ENCODE data around the gene SLC41A3. TPM values are rescaled to one million over a fixed set of nuclear protein-coding genes. Genes with fewer than 3 reads are reported as not detected.

The SLC41A3 gene
- total and polyA plus RNA-seq, 11 donors = 20.9 to 60.1 (median 46.4) TPM

- no peak for TF ChIP-seq CTCF (IDR thresholded peaks at IDR 0.05)
- TF ChIP-seq POLR2A (IDR thresholded peaks at IDR 0.05) = no peak
- WGBS, 4 donors = 88 to 96% (median 93%) methylated on average over 9 of the region's 9 CpGs
- ATAC-seq (no peak), DNase-seq (peak in 1 of 5 donors; percentile 39)
- Histone ChIP-seq H3K27me3 (no peaks in the 10 kb centered on the region), H3K36me3 (peaks cover 0 to 5% (median 0%) of the 10 kb centered on the region in 9 donors), H3K4me3 (no peak overlapping the region), H3K9me3 (no peaks in the 10 kb centered on the region), H3K27ac (no peak overlapping the region), H3K4me1 (no peaks in the 10 kb centered on the region)
- intact Hi-C loops (cut with DNase I) = no loop called here
These were observed 41.0 kb upstream of the SLC41A3 start for GRCh38 chr3:126124896-126125295.

GRCh38 chr3:126124148-126124868 lies 40.4 kb upstream of the SLC41A3 start:
- Histone ChIP-seq H3K36me3 (peaks cover 0 to 1% (median 0%) of the 10 kb centered on the region in 9 donors), H3K27me3 (no peaks in the 10 kb centered on the region), H3K4me3 (no peak overlapping the region), H3K4me1 (no peaks in the 10 kb centered on the region), H3K9me3 (no peaks in the 10 kb centered on the region), H3K27ac (no peak overlapping the region)
- DNase-seq = peak in 2 of 5 donors; percentile 9 to 27
- intact Hi-C loops (cut with DNase I) = no loop called here
- WGBS, 4 donors = 66 to 74% (median 71%) methylated on average over 7 to 10 of the region's 10 CpGs
- no peak for ATAC-seq
- TF ChIP-seq CTCF (IDR thresholded peaks at IDR 0.05) (no peak), POLR2A (IDR thresholded peaks at IDR 0.05) (no peak)

GRCh38 chr3:126121632-126122031 lies 37.7 kb upstream of the SLC41A3 start:
- no peaks in the 10 kb centered on the region for H3K9me3 ChIP-seq
- no peak for TF ChIP-seq POLR2A (IDR thresholded peaks at IDR 0.05)
- no peak for TF ChIP-seq CTCF (IDR thresholded peaks at IDR 0.05)
- WGBS, 4 donors = 73 to 90% (median 82%) methylated on average over 4 of the region's 4 CpGs
- peaks cover 0 to 7% (median 0%) of the 10 kb centered on the region in 9 donors for H3K36me3 ChIP-seq
- H3K4me1 ChIP-seq = no peaks in the 10 kb centered on the region
- ATAC-seq (no peak), DNase-seq (peak in 1 of 5 donors; percentile 25)
- intact Hi-C loops (cut with DNase I) = no loop called here
- no peak overlapping the region for H3K4me3 ChIP-seq
- no peaks in the 10 kb centered on the region for H3K27me3 ChIP-seq
- H3K27ac ChIP-seq = no peak overlapping the region

GRCh38 chr3:126121074-126121473 lies 37.1 kb upstream of the SLC41A3 start:
- TF ChIP-seq POLR2A (IDR thresholded peaks at IDR 0.05) = no peak
- TF ChIP-seq CTCF (IDR thresholded peaks at IDR 0.05) = no peak
- peaks cover 0 to 8% (median 0%) of the 10 kb centered on the region in 9 donors for H3K36me3 ChIP-seq
- H3K4me3 ChIP-seq = no peak overlapping the region
- DNase-seq (peak in 1 of 5 donors; percentile 27), ATAC-seq (no peak)
- intact Hi-C loops (cut with DNase I) = no loop called here
- WGBS, 4 donors = 91 to 92% (median 91%) methylated on average over 9 of the region's 9 CpGs
- no peaks in the 10 kb centered on the region for H3K4me1 ChIP-seq
- H3K9me3 ChIP-seq = no peaks in the 10 kb centered on the region
- no peaks in the 10 kb centered on the region for H3K27me3 ChIP-seq
- no peak overlapping the region for H3K27ac ChIP-seq

Measured in heart left ventricle (tissue), 16 donors.